Activated CD4-positive, alpha-beta T cell treated with anti-CD3 and anti-CD28 coated beads, Interleukin-2, amount 10 ng/mL, durations not matched to agents 24 days and 14 days (primary cell): ENCODE data around the gene SHANK2. TPM values are rescaled to one million over a fixed set of nuclear protein-coding genes. Genes with fewer than 3 reads are reported as not detected.

Experiments used
- DNase-seq: peaks from one replicate; pipeline ENCODE4 v3.0.0; 2022
- H3K27ac Mint-ChIP-seq: one replicate; pipeline ENCODE4 v1.8.0; 2022; ENCODE audit warnings: mild to moderate bottlenecking, mixed read lengths
- H3K27me3 Mint-ChIP-seq: one replicate; pipeline ENCODE4 v1.8.0; 2022; ENCODE audit warnings: mixed read lengths
- H3K36me3 Mint-ChIP-seq: one replicate; pipeline ENCODE4 v1.8.0; 2022; ENCODE audit warnings: low read depth, mild to moderate bottlenecking, mixed read lengths
- H3K4me1 Mint-ChIP-seq: one replicate; pipeline ENCODE4 v1.8.0; 2021; ENCODE audit warnings: mixed read lengths
- H3K4me3 Mint-ChIP-seq: one replicate; pipeline ENCODE4 v1.8.0; 2022; ENCODE audit warnings: mild to moderate bottlenecking, moderate library complexity, mixed read lengths
- H3K9me3 Mint-ChIP-seq: one replicate; pipeline ENCODE4 v1.8.0; 2021; ENCODE audit warnings: mixed read lengths
- intact Hi-C: fragments of 100-400 bp; cut with micrococcal nuclease; formaldehyde crosslinking; loops from one replicate; pipeline ENCODE4 v1.15.1; 2023
- total RNA-seq: library from RNA; stranded (reverse); gene quantifications from 2 replicates; pipeline ENCODE4 v1.2.3, GENCODE V29; 2022

Gene SHANK2
- total RNA-seq, 1 donor from 2014 or later = not detected

GRCh38 chr11:71212871-71213559 is 39.4 kb downstream of the SHANK2 start:
- Mint-ChIP-seq H3K27me3 (no peaks in the 10 kb centered on the region), H3K4me1 (no peaks in the 10 kb centered on the region), H3K27ac (no peak overlapping the region), H3K36me3 (no peaks in the 10 kb centered on the region), H3K9me3 (no peaks in the 10 kb centered on the region), H3K4me3 (no peak overlapping the region)
- no peak for DNase-seq
- intact Hi-C loops = no loop called here

GRCh38 chr11:71211631-71212030 is 40.7 kb downstream of the SHANK2 start:
- Mint-ChIP-seq H3K36me3 (no peaks in the 10 kb centered on the region), H3K27ac (no peak overlapping the region), H3K4me3 (no peak overlapping the region), H3K9me3 (no peaks in the 10 kb centered on the region), H3K4me1 (no peaks in the 10 kb centered on the region), H3K27me3 (no peaks in the 10 kb centered on the region)
- intact Hi-C loops = no loop called here
- no peak for DNase-seq

GRCh38 chr11:71210861-71211260 is 41.5 kb downstream of the SHANK2 start:
- Mint-ChIP-seq H3K36me3 (no peaks in the 10 kb centered on the region), H3K9me3 (no peaks in the 10 kb centered on the region)

GRCh38 chr11:71209656-71210055 is 42.7 kb downstream of the SHANK2 start:
- intact Hi-C loops = no loop called here
- Mint-ChIP-seq H3K4me1 (no peaks in the 10 kb centered on the region), H3K27me3 (no peaks in the 10 kb centered on the region), H3K9me3 (no peaks in the 10 kb centered on the region), H3K4me3 (no peak overlapping the region), H3K27ac (no peak overlapping the region), H3K36me3 (no peaks in the 10 kb centered on the region)
- DNase-seq = no peak

More at GRCh38 chr11:71210861-71211260, 41.5 kb downstream of the SHANK2 start:
- Mint-ChIP-seq H3K27me3 (no peaks in the 10 kb centered on the region), H3K4me3 (no peak overlapping the region), H3K4me1 (no peaks in the 10 kb centered on the region), H3K27ac (no peak overlapping the region)
- no peak for DNase-seq
- intact Hi-C loops = no loop called here

GRCh38 chr11:71209181-71209580 is 43.2 kb downstream of the SHANK2 start:
- Mint-ChIP-seq H3K36me3 (no peaks in the 10 kb centered on the region), H3K4me3 (no peak overlapping the region), H3K9me3 (no peaks in the 10 kb centered on the region), H3K4me1 (no peaks in the 10 kb centered on the region), H3K27me3 (no peaks in the 10 kb centered on the region), H3K27ac (no peak overlapping the region)
- intact Hi-C loops = no loop called here
- DNase-seq = no peak

- Mint-ChIP-seq H3K27me3 (no peaks in the 10 kb centered on the region), H3K9me3 (no peaks in the 10 kb centered on the region), H3K4me1 (no peaks in the 10 kb centered on the region), H3K4me3 (no peak overlapping the region), H3K36me3 (no peaks in the 10 kb centered on the region), H3K27ac (no peak overlapping the region)
- no peak for DNase-seq
- intact Hi-C loops = no loop called here
Measured at GRCh38 chr11:71208011-71208774, 44.2 kb downstream of the SHANK2 start.

GRCh38 chr11:71207563-71207962 is 44.8 kb downstream of the SHANK2 start:
- Mint-ChIP-seq H3K27ac (no peak overlapping the region), H3K9me3 (no peaks in the 10 kb centered on the region), H3K27me3 (no peaks in the 10 kb centered on the region), H3K36me3 (no peaks in the 10 kb centered on the region), H3K4me3 (no peak overlapping the region), H3K4me1 (no peaks in the 10 kb centered on the region)
- intact Hi-C loops = no loop called here
- DNase-seq = no peak

- H3K4me3 Mint-ChIP-seq = no peak overlapping the region
- DNase-seq = no peak
- no peaks in the 10 kb centered on the region for H3K9me3 Mint-ChIP-seq
- no peaks in the 10 kb centered on the region for H3K36me3 Mint-ChIP-seq
- H3K27me3 Mint-ChIP-seq = no peaks in the 10 kb centered on the region
- H3K4me1 Mint-ChIP-seq = no peaks in the 10 kb centered on the region
- intact Hi-C loops = no loop called here
- H3K27ac Mint-ChIP-seq = no peak overlapping the region
Measured at GRCh38 chr11:71206186-71206585, 46.2 kb downstream of the SHANK2 start.

GRCh38 chr11:71204748-71205664 is 47.4 kb downstream of the SHANK2 start:
- intact Hi-C loops = no loop called here
- Mint-ChIP-seq H3K4me1 (no peaks in the 10 kb centered on the region), H3K27ac (no peak overlapping the region), H3K36me3 (no peaks in the 10 kb centered on the region), H3K27me3 (no peaks in the 10 kb centered on the region), H3K9me3 (no peaks in the 10 kb centered on the region), H3K4me3 (no peak overlapping the region)
- no peak for DNase-seq

- H3K27ac Mint-ChIP-seq = no peak overlapping the region
- H3K4me1 Mint-ChIP-seq = no peaks in the 10 kb centered on the region
- DNase-seq = no peak
- H3K4me3 Mint-ChIP-seq = no peak overlapping the region
- intact Hi-C loops = no loop called here
- H3K9me3 Mint-ChIP-seq = no peaks in the 10 kb centered on the region
- no peaks in the 10 kb centered on the region for H3K27me3 Mint-ChIP-seq
- H3K36me3 Mint-ChIP-seq = no peaks in the 10 kb centered on the region
Measured at GRCh38 chr11:71204294-71204693, 48.1 kb downstream of the SHANK2 start.

GRCh38 chr11:71203681-71204080 is 48.7 kb downstream of the SHANK2 start:
- Mint-ChIP-seq H3K36me3 (no peaks in the 10 kb centered on the region), H3K9me3 (no peaks in the 10 kb centered on the region), H3K4me1 (no peaks in the 10 kb centered on the region), H3K4me3 (no peak overlapping the region), H3K27me3 (no peaks in the 10 kb centered on the region), H3K27ac (no peak overlapping the region)
- intact Hi-C loops = no loop called here
- DNase-seq = no peak

GRCh38 chr11:71202966-71203365 is 49.4 kb downstream of the SHANK2 start:
- no peak for DNase-seq
- H3K36me3 Mint-ChIP-seq = no peaks in the 10 kb centered on the region
- intact Hi-C loops = no loop called here
- no peaks in the 10 kb centered on the region for H3K4me1 Mint-ChIP-seq
- no peaks in the 10 kb centered on the region for H3K9me3 Mint-ChIP-seq
- no peak overlapping the region for H3K4me3 Mint-ChIP-seq
- H3K27me3 Mint-ChIP-seq = no peaks in the 10 kb centered on the region
- H3K27ac Mint-ChIP-seq = no peak overlapping the region

- H3K4me3 Mint-ChIP-seq = no peak overlapping the region
- DNase-seq = no peak
- H3K27ac Mint-ChIP-seq = no peak overlapping the region
- H3K36me3 Mint-ChIP-seq = no peaks in the 10 kb centered on the region
- intact Hi-C loops = no loop called here
- no peaks in the 10 kb centered on the region for H3K9me3 Mint-ChIP-seq
- no peaks in the 10 kb centered on the region for H3K27me3 Mint-ChIP-seq
- no peaks in the 10 kb centered on the region for H3K4me1 Mint-ChIP-seq
Measured at GRCh38 chr11:71202598-71202944, 49.8 kb downstream of the SHANK2 start.
